ENCODE data around the gene SH3RF3. TPM values are rescaled to one million over a fixed set of nuclear protein-coding genes. Genes with fewer than 3 reads are reported as not detected.

The SH3RF3 gene
- total RNA-seq, 2 donors from 2014 or later, result 1.4 to 17.0 TPM

DNA sequence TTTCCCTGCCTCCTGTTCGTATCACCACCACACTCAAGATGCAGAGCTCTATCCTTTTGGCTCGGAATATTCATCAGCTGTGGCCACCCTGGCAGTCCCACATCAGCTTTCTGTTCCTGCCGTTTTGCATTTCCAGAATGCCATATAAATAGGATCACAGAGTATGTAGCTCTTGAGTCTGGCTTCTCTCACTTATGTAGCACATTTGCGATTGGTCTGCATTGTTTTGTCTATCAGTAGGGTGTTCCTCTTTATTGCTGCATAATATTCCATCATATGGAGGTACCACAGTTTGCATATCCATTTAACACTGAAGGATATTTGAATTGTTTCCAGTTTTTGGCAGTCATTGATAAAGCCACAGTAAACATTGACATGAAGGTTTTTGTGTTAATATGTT, 104.6 kb downstream of the SH3RF3 start:
- intact Hi-C loops (cut with DNase I), result no loop called here
- H3K4me3 ChIP-seq, result no peak overlapping the region

DNA sequence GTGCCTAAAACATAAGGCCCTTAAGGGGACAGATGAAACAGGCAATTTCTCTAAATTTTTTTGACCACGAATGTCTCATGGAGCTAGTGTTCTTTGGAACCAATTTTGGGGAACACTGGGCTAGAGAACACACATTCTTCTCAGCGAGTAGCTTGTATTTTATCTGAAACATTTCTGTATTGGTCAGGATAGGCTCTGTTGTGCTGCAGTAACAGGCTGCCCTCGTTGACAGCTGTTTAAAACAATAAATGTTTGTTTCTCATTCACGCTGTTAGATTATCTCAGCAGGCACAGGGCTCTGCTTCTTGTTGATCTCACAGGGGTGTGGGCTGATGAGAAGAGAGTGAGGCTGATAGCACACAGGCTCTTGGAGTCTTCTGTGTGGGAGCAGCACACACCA, 105.3 kb downstream of the SH3RF3 start:
- no peaks in the 10 kb centered on the region for H3K36me3 ChIP-seq
- no peaks in the 10 kb centered on the region for H3K9me3 ChIP-seq
- H3K27me3 ChIP-seq (replicated peaks; ENCODE audit: insufficient read depth), result no peaks in the 10 kb centered on the region
- intact Hi-C loops (cut with DNase I), result no loop called here
- H3K4me1 ChIP-seq (replicated peaks), result peaks cover 5% of the 10 kb centered on the region
- H3K4me3 ChIP-seq, result no peak overlapping the region
- no peak for TF ChIP-seq POLR2AphosphoS5 (IDR thresholded peaks at IDR 0.05)
- TF ChIP-seq, protein P1, sequence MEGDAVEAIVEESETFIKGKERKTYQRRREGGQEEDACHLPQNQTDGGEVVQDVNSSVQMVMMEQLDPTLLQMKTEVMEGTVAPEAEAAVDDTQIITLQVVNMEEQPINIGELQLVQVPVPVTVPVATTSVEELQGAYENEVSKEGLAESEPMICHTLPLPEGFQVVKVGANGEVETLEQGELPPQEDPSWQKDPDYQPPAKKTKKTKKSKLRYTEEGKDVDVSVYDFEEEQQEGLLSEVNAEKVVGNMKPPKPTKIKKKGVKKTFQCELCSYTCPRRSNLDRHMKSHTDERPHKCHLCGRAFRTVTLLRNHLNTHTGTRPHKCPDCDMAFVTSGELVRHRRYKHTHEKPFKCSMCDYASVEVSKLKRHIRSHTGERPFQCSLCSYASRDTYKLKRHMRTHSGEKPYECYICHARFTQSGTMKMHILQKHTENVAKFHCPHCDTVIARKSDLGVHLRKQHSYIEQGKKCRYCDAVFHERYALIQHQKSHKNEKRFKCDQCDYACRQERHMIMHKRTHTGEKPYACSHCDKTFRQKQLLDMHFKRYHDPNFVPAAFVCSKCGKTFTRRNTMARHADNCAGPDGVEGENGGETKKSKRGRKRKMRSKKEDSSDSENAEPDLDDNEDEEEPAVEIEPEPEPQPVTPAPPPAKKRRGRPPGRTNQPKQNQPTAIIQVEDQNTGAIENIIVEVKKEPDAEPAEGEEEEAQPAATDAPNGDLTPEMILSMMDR (IDR thresholded peaks at IDR 0.05), result no peak
- no peak for TF ChIP-seq POLR2A (IDR thresholded peaks at IDR 0.05)
- no peak for DNase-seq (ENCODE audit: low spot score)
- H3K27ac ChIP-seq, result no peak overlapping the region
- WGBS, result 92% methylated on average over 4 of the region's 4 CpGs

More for the DNA sequence above, 104.6 kb downstream of the SH3RF3 start:
- DNase-seq (ENCODE audit: low spot score), result no peak
- Histone ChIP-seq H3K27ac (no peak overlapping the region), H3K36me3 (no peaks in the 10 kb centered on the region), H3K4me1 (replicated peaks) (peaks cover 5% of the 10 kb centered on the region), H3K27me3 (replicated peaks; ENCODE audit: insufficient read depth) (no peaks in the 10 kb centered on the region), H3K9me3 (no peaks in the 10 kb centered on the region)
- 95% methylated on average over 4 of the region's 4 CpGs for WGBS
- no peak for TF ChIP-seq POLR2AphosphoS5 (IDR thresholded peaks at IDR 0.05)
- TF ChIP-seq POLR2A (IDR thresholded peaks at IDR 0.05), result no peak
- TF ChIP-seq, protein P1 (IDR thresholded peaks at IDR 0.05), result no peak

DNA sequence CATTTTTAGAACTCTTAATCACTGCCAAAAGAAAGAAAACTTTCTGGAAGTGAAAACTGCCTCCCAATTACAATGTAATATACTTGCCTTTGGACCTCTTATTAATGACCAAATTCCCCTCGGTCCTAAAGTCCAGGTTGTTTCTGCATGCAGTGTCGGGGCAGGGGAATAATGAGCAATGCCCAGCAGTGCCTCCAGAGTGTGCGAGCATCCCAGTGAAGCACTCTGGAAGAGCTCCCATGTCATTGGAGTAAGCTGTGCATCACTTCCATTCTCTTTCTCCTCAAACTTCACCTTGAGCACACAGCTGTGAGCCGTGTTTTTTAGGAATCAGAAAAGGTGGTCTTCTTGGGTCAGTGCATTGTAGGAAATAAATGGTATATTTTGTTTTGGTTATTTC, 107.1 kb downstream of the SH3RF3 start:
- H3K4me3 ChIP-seq, result no peak overlapping the region
- TF ChIP-seq POLR2A (IDR thresholded peaks at IDR 0.05) (no peak), POLR2AphosphoS5 (IDR thresholded peaks at IDR 0.05) (no peak)
- TF ChIP-seq, protein P1 (IDR thresholded peaks at IDR 0.05), result no peak
- no peak overlapping the region for H3K27ac ChIP-seq
- H3K9me3 ChIP-seq, result no peaks in the 10 kb centered on the region
- intact Hi-C loops (cut with DNase I), result no loop called here
- DNase-seq (ENCODE audit: low spot score), result no peak
- whole genome bisulfite sequencing, result 90% methylated on average over 4 of the region's 4 CpGs
- no peaks in the 10 kb centered on the region for H3K36me3 ChIP-seq
- H3K27me3 ChIP-seq (replicated peaks; ENCODE audit: insufficient read depth), result no peaks in the 10 kb centered on the region
- peaks cover 5% of the 10 kb centered on the region for H3K4me1 ChIP-seq (replicated peaks)

DNA sequence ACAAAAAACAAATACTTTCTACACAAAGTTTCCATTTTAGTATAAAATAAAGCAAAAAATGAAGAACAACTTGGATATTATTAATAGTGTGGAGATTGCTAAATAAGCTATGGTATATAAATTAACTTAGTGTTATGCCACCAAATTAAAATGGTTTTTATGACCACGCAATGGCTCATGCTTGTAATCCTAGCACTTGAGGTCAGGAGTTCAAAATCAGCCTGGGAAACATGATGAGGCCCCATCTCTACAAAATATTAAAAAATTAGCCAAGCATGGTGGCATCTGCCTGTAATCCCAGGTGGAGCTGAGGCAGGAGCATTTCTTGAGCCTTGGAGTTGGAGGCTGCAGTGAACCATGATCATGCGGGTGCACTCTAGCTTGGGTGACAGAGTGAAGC, 108.8 kb downstream of the SH3RF3 start:
- Histone ChIP-seq H3K27me3 (replicated peaks; ENCODE audit: insufficient read depth) (no peaks in the 10 kb centered on the region), H3K27ac (no peak overlapping the region), H3K4me1 (replicated peaks) (peaks cover 5% of the 10 kb centered on the region), H3K9me3 (no peaks in the 10 kb centered on the region), H3K4me3 (no peak overlapping the region), H3K36me3 (no peaks in the 10 kb centered on the region)
- WGBS, result 97% methylated on average over 2 of the region's 2 CpGs
- DNase-seq (ENCODE audit: low spot score), result no peak
- TF ChIP-seq POLR2A (IDR thresholded peaks at IDR 0.05) (no peak), POLR2AphosphoS5 (IDR thresholded peaks at IDR 0.05) (no peak)
- TF ChIP-seq, protein P1 (IDR thresholded peaks at IDR 0.05), result no peak
- intact Hi-C loops (cut with DNase I), result no loop called here

DNA sequence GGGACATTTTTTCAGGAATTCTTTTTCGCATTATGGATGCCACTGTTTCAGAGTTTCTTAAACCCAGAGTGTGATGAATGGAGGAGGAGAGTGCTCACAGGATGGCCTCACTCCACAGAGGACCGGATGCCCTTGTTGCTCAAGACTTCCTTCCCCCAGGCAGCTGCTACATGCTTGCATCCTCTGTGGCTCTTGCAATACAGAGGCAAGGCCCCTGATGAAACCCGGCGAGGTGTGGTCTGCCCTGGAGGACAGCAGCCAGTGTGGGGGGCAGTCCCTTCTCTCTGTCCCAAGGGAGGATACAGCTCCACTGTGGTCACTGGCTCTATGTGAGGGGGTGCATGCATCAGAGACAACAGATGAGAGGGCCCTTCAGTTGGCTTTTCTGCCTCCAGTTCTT, 109.6 kb downstream of the SH3RF3 start:
- no peak overlapping the region for H3K27ac ChIP-seq
- TF ChIP-seq POLR2AphosphoS5 (IDR thresholded peaks at IDR 0.05), result no peak
- TF ChIP-seq, protein P1 (IDR thresholded peaks at IDR 0.05), result no peak
- TF ChIP-seq POLR2A (IDR thresholded peaks at IDR 0.05), result no peak
- H3K36me3 ChIP-seq, result no peaks in the 10 kb centered on the region
- no peaks in the 10 kb centered on the region for H3K9me3 ChIP-seq
- intact Hi-C loops (cut with DNase I), result no loop called here
- DNase-seq (ENCODE audit: low spot score), result no peak
- H3K4me3 ChIP-seq, result no peak overlapping the region
- 61% methylated on average over 4 of the region's 4 CpGs for WGBS
- H3K4me1 ChIP-seq (replicated peaks), result peaks cover 5% of the 10 kb centered on the region
- no peaks in the 10 kb centered on the region for H3K27me3 ChIP-seq (replicated peaks; ENCODE audit: insufficient read depth)
